ENCODE measurements around the gene SPEF1. TPM values are rescaled to one million over a fixed set of nuclear protein-coding genes. Genes with fewer than 3 reads are reported as not detected.

SPEF1 gene
- total RNA-seq, 1 experiment from 2014 or later = not detected

DNA sequence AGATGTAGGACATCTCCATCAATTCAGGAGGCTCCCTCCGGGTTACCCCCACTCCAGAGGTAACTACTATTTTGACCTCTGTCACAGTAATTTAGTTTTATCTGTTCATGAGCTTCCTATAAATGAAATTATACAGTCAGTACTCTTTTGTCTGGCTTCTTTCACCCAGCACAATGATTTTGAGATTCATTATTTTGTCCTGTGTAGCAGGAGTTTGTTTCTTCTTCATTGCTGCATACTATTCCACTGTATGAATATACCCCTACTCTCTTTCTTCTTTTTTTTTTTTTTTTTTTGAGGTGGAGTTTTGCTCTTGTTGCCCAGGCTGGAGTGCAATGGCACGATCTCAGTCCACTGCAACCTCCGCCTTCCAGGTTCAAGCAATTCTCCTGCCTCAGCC is 27.3 kb upstream of the SPEF1 start:
- Mint-ChIP-seq H3K27ac (ENCODE audit: unreplicated experiment) (no peak overlapping the region), H3K4me1 (ENCODE audit: low read depth, unreplicated experiment) (peaks cover 6% of the 10 kb centered on the region), H3K36me3 (ENCODE audit: insufficient read depth, unreplicated experiment) (peaks cover 44% of the 10 kb centered on the region), H3K4me3 (ENCODE audit: unreplicated experiment) (no peak overlapping the region), H3K9me3 (ENCODE audit: unreplicated experiment) (no peaks in the 10 kb centered on the region), H3K27me3 (ENCODE audit: insufficient read depth, unreplicated experiment) (no peaks in the 10 kb centered on the region)
- ChIA-PET POLR2A (interaction anchor here (0.9 kb wide), 1 partner anchor 9 kb away, joined by 4 read pairs; no protein-coding TSS in a partner anchor), CTCF (interaction anchor here (0.6 to 0.8 kb wide), 2 partner anchors 14 to 17 kb away, joined by 3 to 4 read pairs; no protein-coding TSS in a partner anchor)
- no peaks in the 10 kb centered on the region; the same call in 1 of the 2 replicates for H3K36me3 ChIP-seq (ENCODE audit: control insufficient read depth, insufficient read depth, low read length)
- H3K4me1 ChIP-seq = peaks cover 32% of the 10 kb centered on the region
- no TSS peak for BruUV-seq (replicated peaks)
- intact Hi-C loops (cut with micrococcal nuclease; ENCODE audit: unreplicated experiment) = no loop called here
- no peak overlapping the region for H3K4me3 ChIP-seq (ENCODE audit: low read depth, low read length)
- no peaks in the 10 kb centered on the region for H3K9me3 ChIP-seq
- TF ChIP-seq, protein P1, sequence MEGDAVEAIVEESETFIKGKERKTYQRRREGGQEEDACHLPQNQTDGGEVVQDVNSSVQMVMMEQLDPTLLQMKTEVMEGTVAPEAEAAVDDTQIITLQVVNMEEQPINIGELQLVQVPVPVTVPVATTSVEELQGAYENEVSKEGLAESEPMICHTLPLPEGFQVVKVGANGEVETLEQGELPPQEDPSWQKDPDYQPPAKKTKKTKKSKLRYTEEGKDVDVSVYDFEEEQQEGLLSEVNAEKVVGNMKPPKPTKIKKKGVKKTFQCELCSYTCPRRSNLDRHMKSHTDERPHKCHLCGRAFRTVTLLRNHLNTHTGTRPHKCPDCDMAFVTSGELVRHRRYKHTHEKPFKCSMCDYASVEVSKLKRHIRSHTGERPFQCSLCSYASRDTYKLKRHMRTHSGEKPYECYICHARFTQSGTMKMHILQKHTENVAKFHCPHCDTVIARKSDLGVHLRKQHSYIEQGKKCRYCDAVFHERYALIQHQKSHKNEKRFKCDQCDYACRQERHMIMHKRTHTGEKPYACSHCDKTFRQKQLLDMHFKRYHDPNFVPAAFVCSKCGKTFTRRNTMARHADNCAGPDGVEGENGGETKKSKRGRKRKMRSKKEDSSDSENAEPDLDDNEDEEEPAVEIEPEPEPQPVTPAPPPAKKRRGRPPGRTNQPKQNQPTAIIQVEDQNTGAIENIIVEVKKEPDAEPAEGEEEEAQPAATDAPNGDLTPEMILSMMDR (IDR thresholded peaks at IDR 0.05; ENCODE audit: insufficient read depth in 1 of 2, low read depth in 1 of 2, low read length in 1 of 2, severe bottlenecking in 1 of 2, unreplicated experiment in 1 of 2) = no peak
- no peak for DNase-seq
- H3K27me3 ChIP-seq (replicated peaks; ENCODE audit: control insufficient read depth, insufficient read depth, low read length) = no peaks in the 10 kb centered on the region

DNA sequence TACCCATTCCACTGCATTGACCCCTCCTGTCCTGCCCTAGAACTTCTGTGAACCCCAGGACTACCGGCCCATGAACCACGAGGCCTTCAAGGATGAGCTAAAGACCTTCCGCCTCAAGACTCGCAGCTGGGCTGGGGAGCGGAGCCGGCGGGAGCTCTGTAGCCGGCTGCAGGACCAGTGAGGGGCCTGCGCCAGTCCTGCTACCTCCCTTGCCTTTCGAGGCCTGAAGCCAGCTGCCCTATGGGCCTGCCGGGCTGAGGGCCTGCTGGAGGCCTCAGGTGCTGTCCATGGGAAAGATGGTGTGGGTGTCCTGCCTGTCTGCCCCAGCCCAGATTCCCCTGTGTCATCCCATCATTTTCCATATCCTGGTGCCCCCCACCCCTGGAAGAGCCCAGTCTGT is 23.5 kb upstream of the SPEF1 start:
- no peak for DNase-seq
- POLR2A ChIA-PET = no interaction called here
- Mint-ChIP-seq H3K4me3 (ENCODE audit: unreplicated experiment) (no peak overlapping the region), H3K9me3 (ENCODE audit: unreplicated experiment) (no peaks in the 10 kb centered on the region), H3K27ac (ENCODE audit: unreplicated experiment) (no peak overlapping the region), H3K4me1 (ENCODE audit: low read depth, unreplicated experiment) (peaks cover 16% of the 10 kb centered on the region), H3K36me3 (ENCODE audit: insufficient read depth, unreplicated experiment) (peaks cover 59% of the 10 kb centered on the region), H3K27me3 (ENCODE audit: insufficient read depth, unreplicated experiment) (no peaks in the 10 kb centered on the region)
- CTCF ChIA-PET = no interaction called here
- intact Hi-C loops (cut with micrococcal nuclease; ENCODE audit: unreplicated experiment) = no loop called here
- Histone ChIP-seq H3K4me3 (ENCODE audit: low read depth, low read length) (no peak overlapping the region), H3K27me3 (replicated peaks; ENCODE audit: control insufficient read depth, insufficient read depth, low read length) (no peaks in the 10 kb centered on the region), H3K36me3 (ENCODE audit: control insufficient read depth, insufficient read depth, low read length) (peaks cover 4% of the 10 kb centered on the region; the same call in 1 of the 2 replicates), H3K9me3 (no peaks in the 10 kb centered on the region), H3K4me1 (peaks cover 33% of the 10 kb centered on the region)
- BruUV-seq (replicated peaks) = no TSS peak
- TF ChIP-seq, protein P1 (IDR thresholded peaks at IDR 0.05; ENCODE audit: insufficient read depth in 1 of 2, low read depth in 1 of 2, low read length in 1 of 2, severe bottlenecking in 1 of 2, unreplicated experiment in 1 of 2) = no peak

DNA sequence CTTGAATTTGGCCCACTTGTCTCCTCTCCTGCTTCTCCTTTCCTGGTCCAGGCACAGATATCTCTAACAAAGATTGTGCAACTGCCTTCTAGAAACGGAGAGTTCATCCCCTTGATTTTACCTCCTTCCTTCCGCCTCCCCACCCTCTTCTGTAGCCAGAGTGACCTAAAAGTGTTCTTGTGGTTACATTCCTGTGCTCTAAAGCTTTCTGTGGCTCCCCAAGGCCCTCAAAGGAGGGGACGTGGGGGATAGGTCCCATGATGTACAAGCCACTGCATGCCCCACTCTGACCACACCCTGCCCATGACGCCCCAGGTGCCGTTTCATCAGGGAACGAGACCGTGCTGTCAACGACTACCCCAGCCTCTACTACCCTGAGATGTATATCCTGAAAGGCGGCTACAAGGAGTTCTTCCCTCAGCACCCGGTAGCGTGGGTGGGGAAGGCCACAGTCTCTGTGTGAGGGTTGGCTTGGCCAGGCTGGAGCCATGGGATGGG is 23.1 kb upstream of the SPEF1 start:
- no peaks in the 10 kb centered on the region for H3K9me3 Mint-ChIP-seq (ENCODE audit: unreplicated experiment)
- no peak overlapping the region for H3K27ac Mint-ChIP-seq (ENCODE audit: unreplicated experiment)
- CTCF ChIA-PET = no interaction called here
- peaks cover 59% of the 10 kb centered on the region for H3K36me3 Mint-ChIP-seq (ENCODE audit: insufficient read depth, unreplicated experiment)
- peaks cover 19% of the 10 kb centered on the region for H3K4me1 Mint-ChIP-seq (ENCODE audit: low read depth, unreplicated experiment)
- no peak for DNase-seq
- Histone ChIP-seq H3K4me3 (ENCODE audit: low read depth, low read length) (no peak overlapping the region), H3K27me3 (replicated peaks; ENCODE audit: control insufficient read depth, insufficient read depth, low read length) (no peaks in the 10 kb centered on the region), H3K36me3 (ENCODE audit: control insufficient read depth, insufficient read depth, low read length) (peaks cover 4% of the 10 kb centered on the region; the same call in 1 of the 2 replicates), H3K9me3 (no peaks in the 10 kb centered on the region), H3K4me1 (peaks cover 38% of the 10 kb centered on the region)
- TF ChIP-seq, protein P1 (IDR thresholded peaks at IDR 0.05; ENCODE audit: insufficient read depth in 1 of 2, low read depth in 1 of 2, low read length in 1 of 2, severe bottlenecking in 1 of 2, unreplicated experiment in 1 of 2) = no peak
- H3K27me3 Mint-ChIP-seq (ENCODE audit: insufficient read depth, unreplicated experiment) = no peaks in the 10 kb centered on the region
- no peak overlapping the region for H3K4me3 Mint-ChIP-seq (ENCODE audit: unreplicated experiment)
- intact Hi-C loops (cut with micrococcal nuclease; ENCODE audit: unreplicated experiment) = no loop called here
- BruUV-seq (replicated peaks) = no TSS peak
- POLR2A ChIA-PET = no interaction called here

Data from Caco-2 (cell line).